ENCODE measurements around the gene SPTLC3.

GRCh38 chr20:13035399-13036152, 26.8 kb downstream of the SPTLC3 start:
- TF ChIP-seq, protein P1, sequence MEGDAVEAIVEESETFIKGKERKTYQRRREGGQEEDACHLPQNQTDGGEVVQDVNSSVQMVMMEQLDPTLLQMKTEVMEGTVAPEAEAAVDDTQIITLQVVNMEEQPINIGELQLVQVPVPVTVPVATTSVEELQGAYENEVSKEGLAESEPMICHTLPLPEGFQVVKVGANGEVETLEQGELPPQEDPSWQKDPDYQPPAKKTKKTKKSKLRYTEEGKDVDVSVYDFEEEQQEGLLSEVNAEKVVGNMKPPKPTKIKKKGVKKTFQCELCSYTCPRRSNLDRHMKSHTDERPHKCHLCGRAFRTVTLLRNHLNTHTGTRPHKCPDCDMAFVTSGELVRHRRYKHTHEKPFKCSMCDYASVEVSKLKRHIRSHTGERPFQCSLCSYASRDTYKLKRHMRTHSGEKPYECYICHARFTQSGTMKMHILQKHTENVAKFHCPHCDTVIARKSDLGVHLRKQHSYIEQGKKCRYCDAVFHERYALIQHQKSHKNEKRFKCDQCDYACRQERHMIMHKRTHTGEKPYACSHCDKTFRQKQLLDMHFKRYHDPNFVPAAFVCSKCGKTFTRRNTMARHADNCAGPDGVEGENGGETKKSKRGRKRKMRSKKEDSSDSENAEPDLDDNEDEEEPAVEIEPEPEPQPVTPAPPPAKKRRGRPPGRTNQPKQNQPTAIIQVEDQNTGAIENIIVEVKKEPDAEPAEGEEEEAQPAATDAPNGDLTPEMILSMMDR (IDR thresholded peaks at IDR 0.05), result no peak
- no peak for TF ChIP-seq SIN3A (IDR thresholded peaks at IDR 0.05; ENCODE audit: borderline replicate concordance, insufficient read depth, low read depth, low read length)
- TF ChIP-seq REST (IDR thresholded peaks at IDR 0.05; ENCODE audit: insufficient read depth in 1 of 2, low read depth in 2 of 2, low read length in 1 of 2), result no peak
- no peak for TF ChIP-seq TCF7L2 (IDR thresholded peaks at IDR 0.05; ENCODE audit: low read depth, low read length)
- no peak for TF ChIP-seq POLR2AphosphoS5 (IDR thresholded peaks at IDR 0.05; ENCODE audit: low read depth, low read length)
